HCT116 (cell line): ENCODE measurements around the gene SEL1L2. TPM values are rescaled to one million over a fixed set of nuclear protein-coding genes. Genes with fewer than 3 reads are reported as not detected.

ENCODE experiments used
- ATAC-seq: fragments of 200-7000 bp; cut with Tn5 transposase; 2 replicates; pipeline ENCODE4 v1.9.1; 2020; ENCODE audit warnings: mild to moderate bottlenecking, moderate library complexity
- BruUV-seq: library from RNA; stranded (reverse); fragments of 400-500 nt; replicated peaks from 2 replicates; lab custom pipeline; 2021; lab: Mats Ljungman, UMichigan
- CTCF ChIA-PET: fragments of 300-600 bp; sonication (Branson Sonifier 250); formaldehyde crosslinking; loops from one replicate; lab custom pipeline; 2021; ENCODE audit warnings: antibody characterized with exemption; lab: Charles Lee
- POLR2A ChIA-PET: fragments of 300-600, 350-600 bp; sonication (Branson Sonifier 250); formaldehyde crosslinking; loops from one replicate; lab custom pipeline; 2021; ENCODE audit warnings: antibody characterized with exemption; lab: Charles Lee
- RAD21 ChIA-PET, 2 experiments: fragments of 300-600 bp; sonication (Branson Sonifier 250); formaldehyde crosslinking; loops; one replicate each; lab custom pipeline; 2023; ENCODE audit warnings: low total read pairs in 2 of 2; ENCODE audit not compliant: uncharacterized antibody in 2 of 2, unreplicated experiment in 2 of 2, low non-redundant PET in 1 of 2; lab: Charles Lee
- DNase-seq: peaks from one replicate; pipeline ENCODE4 v3.0.0-alpha.2; 2010; ENCODE audit warnings: low read depth, low spot score
- H2AFZ ChIP-seq: fragments of 200-600 bp; shearing (Covaris generic), sonication (generic); 2 replicates; pipeline ENCODE4 v1.6.1; 2017; ENCODE audit warnings: low read depth, mixed run types, mixed read lengths, antibody characterized with exemption, low read length; ENCODE audit not compliant: poor library complexity, severe bottlenecking
- H3K27ac ChIP-seq: 2 replicates; pipeline ENCODE4 v1.5.1; 2012; ENCODE audit warnings: low read depth, low read length
- H3K27me3 ChIP-seq: fragments of 200-600 bp; sonication (generic); 2 replicates; pipeline ENCODE4 v1.6.1; 2016; ENCODE audit warnings: mixed run types, low read length, mixed read lengths; ENCODE audit not compliant: insufficient read depth
- H3K36me3 ChIP-seq, 2 experiments: fragments of 200-500 bp in 1 of 2; fragments of 200-600 bp in 1 of 2; sonication (Bioruptor generic) in 1 of 2; sonication (generic) in 1 of 2; 2 replicates each; pipeline versions ENCODE4 v1.5.1 to v1.6.1; 2014 to 2016; ENCODE audit warnings: low read length in 2 of 2, inconsistent platforms in 1 of 2, mixed read lengths in 1 of 2, mixed run types in 1 of 2; ENCODE audit not compliant: insufficient read depth in 2 of 2, control insufficient read depth in 1 of 2
- H3K4me1 ChIP-seq, 2 experiments: fragments of 200-600 bp in 1 of 2; sonication (generic) in 1 of 2; 2 replicates each; pipeline versions ENCODE4 v1.5.1 to v1.6.1; 2012 to 2017; ENCODE audit warnings: low read length in 2 of 2, inconsistent platforms in 1 of 2, mild to moderate bottlenecking in 1 of 2, mixed read lengths in 1 of 2, mixed run types in 1 of 2, moderate library complexity in 1 of 2; ENCODE audit not compliant: insufficient read depth in 2 of 2, control insufficient read depth in 1 of 2
- H3K4me2 ChIP-seq: fragments of 200-600 bp; sonication (generic); 2 replicates; pipeline ENCODE4 v1.6.1; 2017; ENCODE audit warnings: mixed run types, low read length, mixed read lengths
- H3K4me3 ChIP-seq, 2 experiments: fragments of 200-600 bp in 1 of 2; sonication (generic) in 1 of 2; replicated peaks in 1 of 2; 2 replicates each; pipeline ENCODE4 v1.5.1; 2011 to 2016; ENCODE audit warnings: low read length in 2 of 2, control low read depth in 1 of 2, low read depth in 1 of 2, mild to moderate bottlenecking in 1 of 2, mixed read lengths in 1 of 2, mixed run types in 1 of 2
- H3K79me2 ChIP-seq: fragments of 200-600 bp; sonication (generic); 2 replicates; pipeline ENCODE4 v1.6.1; 2017; ENCODE audit warnings: mild to moderate bottlenecking, mixed run types, low read length, moderate library complexity, mixed read lengths; ENCODE audit not compliant: insufficient read depth
- H3K9ac ChIP-seq: fragments of 200-600 bp; sonication (generic); 2 replicates; pipeline ENCODE4 v1.6.1; 2016; ENCODE audit warnings: low read length, mixed read lengths
- H3K9me2 ChIP-seq: fragments of 200-600 bp; sonication (generic), shearing (Covaris generic); 2 replicates; pipeline ENCODE4 v1.6.1; 2017; ENCODE audit warnings: mixed run types, mild to moderate bottlenecking, moderate library complexity; ENCODE audit not compliant: insufficient read depth
- H3K9me3 ChIP-seq, 2 experiments: fragments of 200-500 bp in 1 of 2; fragments of 200-600 bp in 1 of 2; sonication (Bioruptor generic) in 1 of 2; sonication (generic) in 1 of 2; 2 replicates each; pipeline ENCODE4 v1.6.1; 2014 to 2017; ENCODE audit warnings: low read length in 2 of 2, mixed read lengths in 2 of 2, inconsistent platforms in 1 of 2, low read depth in 1 of 2, mild to moderate bottlenecking in 1 of 2, mixed run types in 1 of 2, moderate library complexity in 1 of 2; ENCODE audit not compliant: control insufficient read depth in 1 of 2, insufficient read depth in 1 of 2
- H4K20me1 ChIP-seq: fragments of 200-600 bp; sonication (generic), shearing (Covaris generic); 2 replicates; pipeline ENCODE4 v1.6.1; 2017; ENCODE audit warnings: mixed run types, mild to moderate bottlenecking, moderate library complexity; ENCODE audit not compliant: insufficient read depth
- CBX3 ChIP-seq: IDR thresholded peaks from 2 replicates; pipeline ENCODE4 v1.6.1; 2012; ENCODE audit warnings: low read depth
- EGR1 ChIP-seq: IDR thresholded peaks from 2 replicates; pipeline ENCODE4 v1.6.1; 2012; ENCODE audit warnings: low read depth
- ELF1 ChIP-seq: IDR thresholded peaks from 2 replicates; pipeline ENCODE4 v1.6.1; 2012; ENCODE audit warnings: low read depth, borderline replicate concordance
- REST ChIP-seq: IDR thresholded peaks from 2 replicates; pipeline ENCODE4 v1.6.1; 2012; ENCODE audit warnings: low read depth
- SP1 ChIP-seq: IDR thresholded peaks from 2 replicates; pipeline ENCODE4 v1.6.1; 2012; ENCODE audit warnings: low read depth
- YY1 ChIP-seq: IDR thresholded peaks from 2 replicates; pipeline ENCODE4 v1.6.1; 2011; ENCODE audit warnings: low read length, low read depth, moderate library complexity, mild to moderate bottlenecking; ENCODE audit not compliant: insufficient replicate concordance; ENCODE audit errors: extremely low read depth
- intact Hi-C: fragments of 100-400 bp; cut with micrococcal nuclease; formaldehyde crosslinking; loops from 2 replicates; pipeline ENCODE4 v1.10.0; 2022
- total RNA-seq: library from RNA; stranded (reverse); gene quantifications from one replicate; pipeline ENCODE4 v1.2.1, GENCODE V29; 2021; ENCODE audit not compliant: unreplicated experiment

SEL1L2 gene
- total RNA-seq, 1 experiment from 2014 or later = not detected

GRCh38 chr20:14000917-14001316, 10.5 kb upstream of the SEL1L2 start:
- no peak overlapping the region for H3K9ac ChIP-seq
- H3K9me2 ChIP-seq = no peaks in the 10 kb centered on the region
- H4K20me1 ChIP-seq = no peaks in the 10 kb centered on the region
- POLR2A ChIA-PET = no interaction called here
- H3K79me2 ChIP-seq = no peaks in the 10 kb centered on the region
- H3K4me3 ChIP-seq = no peak overlapping the region
- RAD21 ChIA-PET = no interaction called here
- CTCF ChIA-PET = no interaction called here
- H3K4me2 ChIP-seq = no peak overlapping the region
- no peak for TF ChIP-seq YY1
- TF ChIP-seq SP1 = no peak
- TF ChIP-seq EGR1 = no peak
- no peak for TF ChIP-seq ELF1
- TF ChIP-seq, all 23 proteins: peak for 0
- BruUV-seq = no TSS peak
- Histone ChIP-seq H3K27ac (no peak overlapping the region), H3K27me3 (no peaks in the 10 kb centered on the region), H3K36me3 (no peaks in the 10 kb centered on the region), H3K9me3 (0 out of 4 replicates have a peak, but pooled peaks cover 0 to under 1% of the 10 kb centered on the region in 2 experiments), H3K4me1 (peaks cover 0 to 7% of the 10 kb centered on the region in 2 experiments; a peak in 1 of 4 replicates), H2AFZ (no peak overlapping the region)
- DNase-seq (no peak), ATAC-seq (no peak)
- intact Hi-C loops = no loop called here

- ChIA-PET CTCF (no interaction called here), POLR2A (no interaction called here), RAD21 (no interaction called here)
- intact Hi-C loops = no loop called here
- Histone ChIP-seq H3K9me3 (peaks cover 12 to 13% of the 10 kb centered on the region in 2 experiments; a peak in 2 of 4 replicates), H3K36me3 (no peaks in the 10 kb centered on the region), H3K4me1 (peaks cover 0 to 13% of the 10 kb centered on the region in 2 experiments; a peak in 1 of 4 replicates), H4K20me1 (no peaks in the 10 kb centered on the region), H3K79me2 (no peaks in the 10 kb centered on the region), H3K9me2 (no peaks in the 10 kb centered on the region), H2AFZ (no peak overlapping the region), H3K27me3 (no peaks in the 10 kb centered on the region), H3K27ac (no peak overlapping the region; the same call in 1 of the 2 replicates), H3K9ac (peak overlapping the region; percentile 41), H3K4me2 (peak overlapping the region; percentile 79), H3K4me3 (peak overlapping the region; percentile 53 to 61)
- TF ChIP-seq CBX3 (no peak), SP1 (no peak), REST (no peak)
- ATAC-seq (no peak), DNase-seq (no peak)
- no TSS peak for BruUV-seq
Observed at GRCh38 chr20:13996265-13996664, 5.9 kb upstream of the SEL1L2 start.
